Neural cell (in vitro differentiated cells): Measurements from ENCODE around the gene PTPN22. TPM values are rescaled to one million over a fixed set of nuclear protein-coding genes. Genes with fewer than 3 reads are reported as not detected.

Experiments used
- H2AFZ ChIP-seq: fragments of 200-600, 300-800 bp; sonication (generic), shearing (Covaris generic); 2 replicates; pipeline ENCODE4 v1.6.0; 2014; ENCODE audit warnings: low read depth, mild to moderate bottlenecking, antibody characterized with exemption, low read length, moderate library complexity
- H3F3A ChIP-seq: fragments of 200-600 bp; shearing (Covaris generic); 2 replicates; pipeline ENCODE4 v1.6.1; 2016; ENCODE audit warnings: mild to moderate bottlenecking, moderate library complexity, mixed read lengths, antibody characterized with exemption, low read length; ENCODE audit not compliant: insufficient read depth, poor library complexity, severe bottlenecking
- H3K27ac ChIP-seq: fragments of 200-600, 300-800 bp; sonication (generic), shearing (Covaris generic); 2 replicates; pipeline ENCODE4 v1.5.1; 2014; ENCODE audit warnings: mild to moderate bottlenecking, low read length, moderate library complexity
- H3K27me3 ChIP-seq: fragments of 300-800, 200-600 bp; sonication (generic), shearing (Covaris generic); 2 replicates; pipeline ENCODE4 v1.6.0; 2014; ENCODE audit warnings: mild to moderate bottlenecking, low read depth, low read length, moderate library complexity; ENCODE audit not compliant: insufficient read depth
- H3K36me3 ChIP-seq: fragments of 300-800, 200-600 bp; sonication (generic), shearing (Covaris generic); 2 replicates; pipeline ENCODE4 v1.5.1; 2014; ENCODE audit warnings: mild to moderate bottlenecking, antibody characterized with exemption, low read length, moderate library complexity; ENCODE audit not compliant: insufficient read depth
- H3K4me2 ChIP-seq: fragments of 300-800, 200-600 bp; sonication (generic), shearing (Covaris generic); 2 replicates; pipeline ENCODE4 v1.6.0; 2014; ENCODE audit warnings: mild to moderate bottlenecking, low read length
- H3K4me3 ChIP-seq: fragments of 300-800, 200-600 bp; sonication (generic), shearing (Covaris generic); 2 replicates; pipeline ENCODE4 v1.5.1; 2014; ENCODE audit warnings: mild to moderate bottlenecking, low read length, moderate library complexity
- H3K79me2 ChIP-seq: fragments of 200-600 bp; shearing (Covaris generic); replicated peaks from 2 replicates; pipeline ENCODE4 v1.6.0; 2014; ENCODE audit warnings: mild to moderate bottlenecking, low read length, moderate library complexity; ENCODE audit not compliant: insufficient read depth
- H3K9ac ChIP-seq: fragments of 300-800, 200-600 bp; sonication (generic), shearing (Covaris generic); 2 replicates; pipeline ENCODE4 v1.6.1; 2016; ENCODE audit warnings: mild to moderate bottlenecking, low read length, mixed read lengths
- H3K9me2 ChIP-seq: fragments of 200-600 bp; shearing (Covaris generic); 2 replicates; pipeline ENCODE4 v1.6.1; 2016; ENCODE audit warnings: mild to moderate bottlenecking, low read length, mixed read lengths; ENCODE audit not compliant: insufficient read depth
- H3K9me3 ChIP-seq: fragments of 200-600, 300-800 bp; sonication (generic), shearing (Covaris generic); 2 replicates; pipeline ENCODE4 v1.6.1; 2016; ENCODE audit warnings: mild to moderate bottlenecking, mixed run types, low read length, moderate library complexity, mixed read lengths
- H4K20me1 ChIP-seq: fragments of 200-600 bp; shearing (Covaris generic); 2 replicates; pipeline ENCODE4 v1.6.1; 2016; ENCODE audit warnings: mild to moderate bottlenecking, mixed run types; ENCODE audit not compliant: insufficient read depth
- EP300 ChIP-seq: fragments of 450-650 bp; conservative IDR thresholded peaks from 2 replicates; pipeline ENCODE4 v1.6.1; 2014; ENCODE audit warnings: antibody characterized with exemption, mild to moderate bottlenecking, moderate library complexity; ENCODE audit not compliant: poor library complexity, severe bottlenecking
- EZH2 ChIP-seq: fragments of 200-600, 300-800 bp; shearing (Covaris generic), sonication (generic); IDR thresholded peaks from 2 replicates; pipeline ENCODE4 v1.6.1; 2014; ENCODE audit warnings: antibody characterized with exemption, low read length, borderline replicate concordance, mild to moderate bottlenecking; ENCODE audit not compliant: insufficient read depth, poor library complexity, severe bottlenecking
- MXI1 ChIP-seq: fragments of 450-650 bp; conservative IDR thresholded peaks from 2 replicates; pipeline ENCODE4 v1.6.1; 2014; ENCODE audit warnings: antibody characterized with exemption, mild to moderate bottlenecking; ENCODE audit not compliant: poor library complexity, severe bottlenecking
- POLR2AphosphoS5 ChIP-seq: IDR thresholded peaks from 2 replicates; pipeline ENCODE4 v1.6.1; 2012
- RAD21 ChIP-seq: fragments of 450-650 bp; conservative IDR thresholded peaks from 2 replicates; pipeline ENCODE4 v1.6.1; 2014; ENCODE audit warnings: antibody characterized with exemption, mild to moderate bottlenecking, moderate library complexity
- SMC3 ChIP-seq: fragments of 450-650 bp; conservative IDR thresholded peaks from 2 replicates; pipeline ENCODE4 v1.6.1; 2014; ENCODE audit warnings: antibody characterized with exemption, mild to moderate bottlenecking, moderate library complexity; ENCODE audit not compliant: poor library complexity
- TAF1 ChIP-seq: IDR thresholded peaks from 2 replicates; pipeline ENCODE4 v1.6.1; 2012; ENCODE audit warnings: low read depth
- polyA plus RNA-seq: library from polyadenylated mRNA; depleted of rRNA; stranded (reverse); fragments of >200 nt; gene quantifications from 2 replicates; pipeline ENCODE4 v1.2.3, GENCODE V29; 2014
- TF ChIP-seq, protein P1 (sequence below): fragments of 450-650 bp; IDR thresholded peaks from 2 replicates; pipeline ENCODE4 v1.5.1; 2014; ENCODE audit warnings: antibody characterized with exemption, mild to moderate bottlenecking, moderate library complexity; ENCODE audit not compliant: poor library complexity, severe bottlenecking
- TF ChIP-seq, protein P2 (sequence below): IDR thresholded peaks from 2 replicates; pipeline ENCODE4 v1.6.1; 2012; ENCODE audit warnings: borderline replicate concordance

PTPN22 gene
- polyA plus RNA-seq, 1 donor from 2014 or later = 0.92 TPM

DNA sequence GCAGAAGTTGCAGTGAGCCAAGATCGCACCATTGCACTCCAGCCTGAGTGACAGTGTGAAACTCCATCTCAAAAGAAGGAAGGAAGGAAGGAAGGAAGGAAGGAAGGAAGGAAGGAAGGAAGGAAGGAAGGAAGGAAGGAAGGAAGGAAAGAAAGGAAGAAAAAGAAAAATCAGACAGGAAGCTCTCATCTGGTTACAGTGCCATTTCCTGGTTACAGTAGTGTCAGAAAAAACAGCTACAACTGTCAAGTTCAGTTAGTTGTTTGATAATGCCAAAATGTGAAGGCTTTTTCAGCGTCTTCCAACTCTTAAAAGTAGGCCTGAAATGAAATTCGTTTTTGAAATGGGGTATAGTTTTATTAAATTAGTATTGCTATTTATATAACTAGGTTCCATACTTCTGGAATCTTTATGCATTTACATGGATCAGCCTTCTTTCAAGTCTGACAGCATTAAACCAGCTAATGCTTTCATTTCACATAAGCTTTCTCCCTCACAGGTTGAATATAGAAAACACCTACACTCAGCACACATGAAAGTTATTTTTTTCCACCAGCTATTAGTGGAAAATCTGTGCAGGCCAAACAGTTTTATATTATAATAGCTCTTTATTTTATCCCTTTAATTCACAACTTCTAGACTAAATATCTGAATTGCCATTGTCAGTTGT is 21.2 kb downstream of the PTPN22 start:
- H3K27me3 ChIP-seq = no peaks in the 10 kb centered on the region
- TF ChIP-seq MXI1 (no peak), RAD21 (no peak), EP300 (no peak), POLR2AphosphoS5 (no peak)
- TF ChIP-seq, protein P1, sequence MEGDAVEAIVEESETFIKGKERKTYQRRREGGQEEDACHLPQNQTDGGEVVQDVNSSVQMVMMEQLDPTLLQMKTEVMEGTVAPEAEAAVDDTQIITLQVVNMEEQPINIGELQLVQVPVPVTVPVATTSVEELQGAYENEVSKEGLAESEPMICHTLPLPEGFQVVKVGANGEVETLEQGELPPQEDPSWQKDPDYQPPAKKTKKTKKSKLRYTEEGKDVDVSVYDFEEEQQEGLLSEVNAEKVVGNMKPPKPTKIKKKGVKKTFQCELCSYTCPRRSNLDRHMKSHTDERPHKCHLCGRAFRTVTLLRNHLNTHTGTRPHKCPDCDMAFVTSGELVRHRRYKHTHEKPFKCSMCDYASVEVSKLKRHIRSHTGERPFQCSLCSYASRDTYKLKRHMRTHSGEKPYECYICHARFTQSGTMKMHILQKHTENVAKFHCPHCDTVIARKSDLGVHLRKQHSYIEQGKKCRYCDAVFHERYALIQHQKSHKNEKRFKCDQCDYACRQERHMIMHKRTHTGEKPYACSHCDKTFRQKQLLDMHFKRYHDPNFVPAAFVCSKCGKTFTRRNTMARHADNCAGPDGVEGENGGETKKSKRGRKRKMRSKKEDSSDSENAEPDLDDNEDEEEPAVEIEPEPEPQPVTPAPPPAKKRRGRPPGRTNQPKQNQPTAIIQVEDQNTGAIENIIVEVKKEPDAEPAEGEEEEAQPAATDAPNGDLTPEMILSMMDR = no peak

DNA sequence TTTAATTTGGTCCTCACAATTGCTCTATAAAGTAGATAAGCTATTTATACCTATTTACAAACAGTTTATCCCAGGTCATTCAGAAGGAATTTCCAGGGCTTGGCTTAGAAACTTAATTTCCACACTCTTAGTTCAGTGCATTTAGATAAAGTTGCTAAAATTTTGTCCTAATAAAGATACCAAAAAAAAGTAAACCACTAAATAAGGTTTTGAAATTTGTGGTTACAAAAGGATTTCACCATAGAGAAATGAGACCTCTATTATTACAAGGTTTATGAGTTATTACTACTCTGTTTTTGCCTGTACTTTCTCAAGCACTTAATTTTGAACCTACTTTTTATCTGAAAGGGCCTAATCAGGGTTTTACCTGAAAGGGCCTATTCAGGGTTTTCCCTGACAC is 22.4 kb downstream of the PTPN22 start:
- Histone ChIP-seq H3K9me2 (no peaks in the 10 kb centered on the region), H3K36me3 (no peaks in the 10 kb centered on the region), H3K4me3 (no peak overlapping the region), H3F3A (no peaks in the 10 kb centered on the region), H3K79me2 (no peaks in the 10 kb centered on the region), H3K27ac (no peak overlapping the region), H3K9ac (no peak overlapping the region), H4K20me1 (no peaks in the 10 kb centered on the region), H3K27me3 (no peaks in the 10 kb centered on the region), H3K9me3 (no peaks in the 10 kb centered on the region), H3K4me2 (no peak overlapping the region), H2AFZ (no peak overlapping the region)
- TF ChIP-seq SMC3 (no peak), MXI1 (no peak), POLR2AphosphoS5 (no peak), TAF1 (no peak), RAD21 (no peak), EP300 (no peak), EZH2 (no peak)
- TF ChIP-seq, protein P2, sequence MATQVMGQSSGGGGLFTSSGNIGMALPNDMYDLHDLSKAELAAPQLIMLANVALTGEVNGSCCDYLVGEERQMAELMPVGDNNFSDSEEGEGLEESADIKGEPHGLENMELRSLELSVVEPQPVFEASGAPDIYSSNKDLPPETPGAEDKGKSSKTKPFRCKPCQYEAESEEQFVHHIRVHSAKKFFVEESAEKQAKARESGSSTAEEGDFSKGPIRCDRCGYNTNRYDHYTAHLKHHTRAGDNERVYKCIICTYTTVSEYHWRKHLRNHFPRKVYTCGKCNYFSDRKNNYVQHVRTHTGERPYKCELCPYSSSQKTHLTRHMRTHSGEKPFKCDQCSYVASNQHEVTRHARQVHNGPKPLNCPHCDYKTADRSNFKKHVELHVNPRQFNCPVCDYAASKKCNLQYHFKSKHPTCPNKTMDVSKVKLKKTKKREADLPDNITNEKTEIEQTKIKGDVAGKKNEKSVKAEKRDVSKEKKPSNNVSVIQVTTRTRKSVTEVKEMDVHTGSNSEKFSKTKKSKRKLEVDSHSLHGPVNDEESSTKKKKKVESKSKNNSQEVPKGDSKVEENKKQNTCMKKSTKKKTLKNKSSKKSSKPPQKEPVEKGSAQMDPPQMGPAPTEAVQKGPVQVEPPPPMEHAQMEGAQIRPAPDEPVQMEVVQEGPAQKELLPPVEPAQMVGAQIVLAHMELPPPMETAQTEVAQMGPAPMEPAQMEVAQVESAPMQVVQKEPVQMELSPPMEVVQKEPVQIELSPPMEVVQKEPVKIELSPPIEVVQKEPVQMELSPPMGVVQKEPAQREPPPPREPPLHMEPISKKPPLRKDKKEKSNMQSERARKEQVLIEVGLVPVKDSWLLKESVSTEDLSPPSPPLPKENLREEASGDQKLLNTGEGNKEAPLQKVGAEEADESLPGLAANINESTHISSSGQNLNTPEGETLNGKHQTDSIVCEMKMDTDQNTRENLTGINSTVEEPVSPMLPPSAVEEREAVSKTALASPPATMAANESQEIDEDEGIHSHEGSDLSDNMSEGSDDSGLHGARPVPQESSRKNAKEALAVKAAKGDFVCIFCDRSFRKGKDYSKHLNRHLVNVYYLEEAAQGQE = no peak

More for the DNA sequence above, 21.2 kb downstream of the PTPN22 start:
- Histone ChIP-seq H3K79me2 (no peaks in the 10 kb centered on the region), H3F3A (no peaks in the 10 kb centered on the region), H3K9me3 (no peaks in the 10 kb centered on the region), H3K4me3 (no peak overlapping the region), H3K27ac (no peak overlapping the region), H3K4me2 (no peak overlapping the region), H2AFZ (no peak overlapping the region), H4K20me1 (no peaks in the 10 kb centered on the region), H3K9ac (no peak overlapping the region), H3K9me2 (no peaks in the 10 kb centered on the region), H3K36me3 (no peaks in the 10 kb centered on the region)
